M059J (cell line): ENCODE measurements around the gene SLC19A2. TPM values are rescaled to one million over a fixed set of nuclear protein-coding genes. Genes with fewer than 3 reads are reported as not detected.

Experiments
- total RNA-seq: library from RNA; depleted of rRNA; stranded (reverse); fragments of >200 nt; shearing (Covaris generic); gene quantifications from 2 replicates; pipeline ENCODE4 v1.2.3, GENCODE V29; 2014; rRNA removed

Gene SLC19A2
- total RNA-seq, 1 experiment from 2014 or later = 10.4 TPM

Other genes with a start within 250 kb of the SLC19A2 start
- gene NME7, start 118.1 kb downstream of the SLC19A2 start, total RNA-seq = 93.6 and 104 TPM in 2 replicates
- gene BLZF1, start 117.7 kb downstream of the SLC19A2 start, total RNA-seq = 58.4 and 58.8 TPM in 2 replicates
- 0.37 and 1.4 TPM in 2 replicates for gene CCDC181, start 58.5 kb downstream of the SLC19A2 start, total RNA-seq
- gene F5, start 100.5 kb upstream of the SLC19A2 start, total RNA-seq = not detected in 2 replicates
- gene SELP, start 144.2 kb upstream of the SLC19A2 start, total RNA-seq = not detected in 2 replicates
- 0.15 TPM in 1 of 2 replicates, not detected in the other for gene SELL, start 225.7 kb upstream of the SLC19A2 start, total RNA-seq
- gene SELE, start 248.1 kb upstream of the SLC19A2 start, total RNA-seq = not detected in 2 replicates